Spleen (tissue), 11 donors: ENCODE results near the gene GSN. TPM values are rescaled to one million over a fixed set of nuclear protein-coding genes. Genes with fewer than 3 reads are reported as not detected.
"Not testable (repeated sequence)": the region's sequence is repeated elsewhere in the genome, so short reads cannot be mapped to it uniquely, and the experiment has no call there.

Source experiments
- DNase-seq: peaks from one replicate; pipeline ENCODE4 v3.0.0-alpha.2; 2020
- H3K27ac ChIP-seq, 8 donors: fragments of 200-600 bp; sonication (generic) in 7 of 8; 1 replicate in 4 of 8; 2 replicates in 4 of 8; pipeline versions ENCODE4 v1.5.0 to v1.8.0; 2016 to 2021; ENCODE audit warnings: inconsistent platforms in 4 of 8, mild to moderate bottlenecking in 4 of 8, moderate library complexity in 1 of 8
- H3K27me3 ChIP-seq, 7 donors: fragments of 200-600 bp; sonication (generic) in 6 of 7; replicated peaks in 1 of 7; 1 replicate in 4 of 7; 2 replicates in 3 of 7; pipeline versions ENCODE4 v1.5.0 to v1.8.0; 2016 to 2021; ENCODE audit warnings: inconsistent platforms in 3 of 7, mild to moderate bottlenecking in 1 of 7
- H3K36me3 ChIP-seq, 6 donors: fragments of 200-600 bp; sonication (generic) in 5 of 6; 1 replicate in 4 of 6; 2 replicates in 2 of 6; pipeline versions ENCODE4 v1.5.0 to v1.8.0; 2016 to 2021; ENCODE audit warnings: inconsistent platforms in 2 of 6
- H3K4me1 ChIP-seq, 6 donors: fragments of 200-600 bp; sonication (generic) in 5 of 6; 1 replicate in 3 of 6; 2 replicates in 3 of 6; pipeline versions ENCODE4 v1.5.0 to v1.8.0; 2016 to 2021; ENCODE audit warnings: inconsistent platforms in 3 of 6
- H3K4me3 ChIP-seq, 8 donors: fragments of 200-600 bp; sonication (generic) in 7 of 8; 1 replicate in 4 of 8; 2 replicates in 4 of 8; pipeline versions ENCODE4 v1.5.0 to v1.8.0; 2016 to 2021; ENCODE audit warnings: inconsistent platforms in 4 of 8, mild to moderate bottlenecking in 4 of 8, moderate library complexity in 2 of 8
- H3K9me3 ChIP-seq, 8 donors: fragments of 200-600 bp; sonication (generic) in 7 of 8; 1 replicate in 4 of 8; 2 replicates in 4 of 8; pipeline versions ENCODE4 v1.5.0 to v1.8.0; 2016 to 2021; ENCODE audit warnings: inconsistent platforms in 4 of 8
- CTCF ChIP-seq, 11 experiments: fragments of 200-600 bp in 7 of 11; fragments of 450-650 bp in 4 of 11; sonication (generic) in 4 of 11; IDR thresholded peaks in 8 of 11; conservative IDR thresholded peaks in 3 of 11; 1 replicate in 7 of 11; 2 replicates in 4 of 11; pipeline versions ENCODE4 v1.4.0 to v1.8.0; 2016 to 2021; ENCODE audit warnings: antibody characterized with exemption in 11 of 11, inconsistent platforms in 4 of 11, mild to moderate bottlenecking in 1 of 11
- POLR2A ChIP-seq, 3 donors: fragments of 450-650 bp; IDR thresholded peaks; one replicate each; pipeline ENCODE4 v1.5.1; 2017; ENCODE audit warnings: antibody characterized with exemption in 3 of 3, mild to moderate bottlenecking in 1 of 3
- POLR2AphosphoS5 ChIP-seq, 3 donors: sonication (generic); formaldehyde crosslinking; IDR thresholded peaks; one replicate each; pipeline ENCODE4 v1.5.1; 2017; ENCODE audit warnings: antibody characterized with exemption in 3 of 3
- WGBS, 5 donors: extraction: QIAGEN DNeasy Blood & Tissue Kit in 3 of 5; methylation state at CpG; one replicate each; pipeline versions ENCODE4 v1.1.5 to v1.1.7; 2013 to 2018; 5-methylcytosine and 5-hydroxymethylcytosine counted together
- intact Hi-C: fragments of 100-400 bp; cut with DNase I; formaldehyde crosslinking; loops from one replicate; pipeline ENCODE4 v1.15.0; 2023; ENCODE audit warnings: low total_unique reads
- polyA plus RNA-seq, 3 donors: library from polyadenylated mRNA; stranded (reverse); fragments of 200-250 nt; gene quantifications; one replicate each; pipeline ENCODE4 v1.2.1, GENCODE V29; 2013
- total RNA-seq, 7 donors: library from RNA; depleted of rRNA in 3 of 7; stranded (reverse); fragments of >200 nt in 3 of 7; fragmentation: NEBNext Ultra II Directional in 4 of 7; extraction: Animal tissue kit (Norgen Biotek cat#: 25700) in 4 of 7; gene quantifications; one replicate each; pipeline versions ENCODE4 v1.1.0 to v1.2.1, GENCODE V29; 2016 to 2021
- donor health status: healthy with polysubstance abuse.
- donor health status: DM: no; HTN: no; CAD: no; lungs with moderate emphysema.
- donor health status: DM: no; HTN: no; CAD: no.
- donor health status: Bipolar disorder and iron deficiency.
- donor health status: healthy.
- donor health status: DM: no; HTN: no; CAD: no.
- donor health status: DM: yes; HTN: yes; CAD: no.

GSN gene
- total and polyA plus RNA-seq, 10 donors: 115 to 432 (median 227) TPM

- Histone ChIP-seq H3K4me1 (peaks cover 40 to 84% (median 67%) of the 10 kb centered on the region in 6 donors), H3K9me3 (no peaks in the 10 kb centered on the region), H3K27ac (peak overlapping the region; percentile 54 to 95 (median 88)), H3K27me3 (no peaks in the 10 kb centered on the region), H3K4me3 (peak overlapping the region in 1 of 8 donors; percentile 5), H3K36me3 (peaks cover 0 to 47% (median 0%) of the 10 kb centered on the region in 6 donors)
- no peak for DNase-seq
- WGBS, 5 donors: 68 to 84% (median 74%) methylated on average over 4 of the region's 4 CpGs
- intact Hi-C loops: no loop called here
- TF ChIP-seq POLR2A (IDR thresholded peaks at IDR 0.05) (no peak), CTCF (IDR thresholded peaks at IDR 0.05 in 8 of 11, conservative IDR thresholded peaks at IDR 0.05 in 3 of 11) (no peak), POLR2AphosphoS5 (IDR thresholded peaks at IDR 0.05) (no peak)
Observed at GRCh38 chr9:121288673-121289025, 20.7 kb downstream of the GSN start.

GRCh38 chr9:121289026-121289771, 21.2 kb downstream of the GSN start:
- H3K27ac ChIP-seq: peak overlapping the region; percentile 54 to 95 (median 88)
- peaks cover 44 to 84% (median 66%) of the 10 kb centered on the region in 6 donors for H3K4me1 ChIP-seq
- intact Hi-C loops: no loop called here
- WGBS, 5 donors: 32 to 50% (median 41%) methylated on average over 10 of the region's 10 CpGs
- TF ChIP-seq POLR2A (IDR thresholded peaks at IDR 0.05): no peak
- TF ChIP-seq CTCF (IDR thresholded peaks at IDR 0.05 in 8 of 11, conservative IDR thresholded peaks at IDR 0.05 in 3 of 11): no peak
- TF ChIP-seq POLR2AphosphoS5 (IDR thresholded peaks at IDR 0.05): peak in 2 of 3 donors; percentile 13 to 45
- peak; percentile 73 for DNase-seq
- H3K4me3 ChIP-seq: no peak overlapping the region
- H3K27me3 ChIP-seq: no peaks in the 10 kb centered on the region
- H3K9me3 ChIP-seq: no peaks in the 10 kb centered on the region
- peaks cover 0 to 47% (median 0%) of the 10 kb centered on the region in 6 donors for H3K36me3 ChIP-seq

GRCh38 chr9:121289772-121290370, 21.9 kb downstream of the GSN start:
- Histone ChIP-seq H3K9me3 (no peaks in the 10 kb centered on the region), H3K4me1 (peaks cover 39 to 84% (median 62%) of the 10 kb centered on the region in 6 donors), H3K4me3 (no peak overlapping the region), H3K27me3 (no peaks in the 10 kb centered on the region), H3K36me3 (peaks cover 0 to 47% (median 0%) of the 10 kb centered on the region in 6 donors), H3K27ac (peak overlapping the region in 6 of 8 donors; percentile 87 to 95 (median 90))
- WGBS, 5 donors: 69 to 87% (median 76%) methylated on average over 7 of the region's 7 CpGs
- DNase-seq: peak; percentile 20
- TF ChIP-seq POLR2A (IDR thresholded peaks at IDR 0.05): no peak
- no peak for TF ChIP-seq POLR2AphosphoS5 (IDR thresholded peaks at IDR 0.05)
- intact Hi-C loops: no loop called here

GRCh38 chr9:121291536-121291935, 23.6 kb downstream of the GSN start:
- DNase-seq, H3K9me3 ChIP-seq, intact Hi-C loops, H3K27me3 ChIP-seq, H3K4me3 ChIP-seq, H3K27ac ChIP-seq: not testable (repeated sequence)
- H3K36me3 ChIP-seq: peaks cover 0 to 57% (median 0%) of the 10 kb centered on the region in 6 donors
- WGBS, 5 donors: 71 to 95% (median 73%) methylated on average over 4 of the region's 4 CpGs
- H3K4me1 ChIP-seq: peaks cover 34 to 84% (median 55%) of the 10 kb centered on the region in 6 donors

- intact Hi-C loops: no loop called here
Observed at GRCh38 chr9:121292051-121292450, 24.1 kb downstream of the GSN start.

More at GRCh38 chr9:121292051-121292450, 24.1 kb downstream of the GSN start:
- Histone ChIP-seq H3K9me3 (no peaks in the 10 kb centered on the region), H3K27ac (peak overlapping the region in 1 of 8 donors; percentile 21), H3K36me3 (peaks cover 0 to 57% (median 0%) of the 10 kb centered on the region in 6 donors), H3K4me3 (no peak overlapping the region), H3K4me1 (peaks cover 29 to 84% (median 53%) of the 10 kb centered on the region in 6 donors), H3K27me3 (no peaks in the 10 kb centered on the region)
- 83 to 100% (median 89%) methylated on average over 1 of the region's 1 CpG for WGBS, 5 donors
- DNase-seq: no peak
- no peak for TF ChIP-seq POLR2A (IDR thresholded peaks at IDR 0.05)
- TF ChIP-seq POLR2AphosphoS5 (IDR thresholded peaks at IDR 0.05): no peak
- no peak for TF ChIP-seq CTCF (IDR thresholded peaks at IDR 0.05 in 8 of 11, conservative IDR thresholded peaks at IDR 0.05 in 3 of 11)
